SK-N-SH (cell line): ENCODE data around the gene NANOS2. TPM values are rescaled to one million over a fixed set of nuclear protein-coding genes. Genes with fewer than 3 reads are reported as not detected.

Experiments used
- CTCF ChIA-PET: fragments of 300-600, 350-600 bp; formaldehyde crosslinking; extraction: SDS; loops from one replicate; lab custom pipeline; 2021; lab: Yijun Ruan, JAX
- POLR2A ChIA-PET: fragments of 350-600 bp; sonication (Branson Sonifier 250); formaldehyde crosslinking; extraction: SDS; loops from one replicate; lab custom pipeline; 2020; ENCODE audit warnings: antibody characterized with exemption, inconsistent platforms; lab: Yijun Ruan, JAX
- DNase-seq: peaks from one replicate; pipeline ENCODE4 v3.0.0; 2012
- H2AFZ ChIP-seq: fragments of 200-600 bp; sonication (generic); 2 replicates; pipeline ENCODE4 v1.8.1; 2016; ENCODE audit warnings: antibody characterized with exemption, mild to moderate bottlenecking, low read depth
- H3F3A ChIP-seq: fragments of 200-600 bp; sonication (generic); replicated peaks from 2 replicates; pipeline ENCODE3; 2016; ENCODE audit warnings: antibody characterized with exemption, mild to moderate bottlenecking; ENCODE audit not compliant: insufficient read depth
- H3K27ac ChIP-seq, 2 experiments: fragments of 200-500 bp in 1 of 2; fragments of 200-600 bp in 1 of 2; sonication (Bioruptor generic) in 1 of 2; sonication (generic), shearing (Covaris generic) in 1 of 2; 2 replicates each; pipeline versions ENCODE4 v1.5.1 to v1.6.1; 2014 to 2016; ENCODE audit warnings: low read depth in 2 of 2, inconsistent platforms in 1 of 2, low read length in 1 of 2, mild to moderate bottlenecking in 1 of 2, mixed read lengths in 1 of 2
- H3K27me3 ChIP-seq: fragments of 200-600 bp; sonication (generic), shearing (Covaris generic); 2 replicates; pipeline ENCODE4 v1.6.1; 2016; ENCODE audit warnings: mixed run types; ENCODE audit not compliant: insufficient read depth
- H3K36me3 ChIP-seq, 2 experiments: fragments of 200-500 bp in 1 of 2; fragments of 200-600 bp in 1 of 2; sonication (Bioruptor generic) in 1 of 2; sonication (generic) in 1 of 2; replicated peaks in 1 of 2; 2 replicates each; pipeline versions ENCODE3 to v1.5.1; 2014 to 2016; ENCODE audit warnings: low read length in 1 of 2, mild to moderate bottlenecking in 1 of 2; ENCODE audit not compliant: insufficient read depth in 2 of 2, control insufficient read depth in 1 of 2
- H3K4me1 ChIP-seq, 2 experiments: fragments of 200-500 bp in 1 of 2; fragments of 200-600 bp in 1 of 2; sonication (Bioruptor generic) in 1 of 2; sonication (generic), shearing (Covaris generic) in 1 of 2; 2 replicates each; pipeline versions ENCODE4 v1.5.1 to v1.6.1; 2014 to 2016; ENCODE audit warnings: low read depth in 1 of 2, low read length in 1 of 2, mixed run types in 1 of 2; ENCODE audit not compliant: insufficient read depth in 2 of 2, control insufficient read depth in 1 of 2
- H3K4me2 ChIP-seq: fragments of 200-600 bp; sonication (generic), shearing (Covaris generic); 2 replicates; pipeline ENCODE4 v1.6.1; 2017; ENCODE audit warnings: mixed run types
- H3K4me3 ChIP-seq, 2 experiments: fragments of 200-500 bp in 1 of 2; fragments of 200-600 bp in 1 of 2; sonication (Bioruptor generic) in 1 of 2; sonication (generic), shearing (Covaris generic) in 1 of 2; 2 replicates each; pipeline versions ENCODE4 v1.5.1 to v1.8.1; 2014 to 2016; ENCODE audit warnings: low read depth in 2 of 2, inconsistent platforms in 1 of 2, low read length in 1 of 2, mild to moderate bottlenecking in 1 of 2, mixed read lengths in 1 of 2, moderate library complexity in 1 of 2
- H3K79me2 ChIP-seq: fragments of 200-600 bp; sonication (generic); 2 replicates; pipeline ENCODE4 v1.8.1; 2017; ENCODE audit warnings: mild to moderate bottlenecking; ENCODE audit not compliant: insufficient read depth
- H3K9ac ChIP-seq: fragments of 200-600 bp; sonication (generic); 2 replicates; pipeline ENCODE4 v1.6.1; 2017; ENCODE audit warnings: mixed run types
- H3K9me2 ChIP-seq: fragments of 200-600 bp; sonication (generic); 2 replicates; pipeline ENCODE4 v1.6.1; 2017; ENCODE audit warnings: mixed run types
- H3K9me3 ChIP-seq: fragments of 200-600 bp; sonication (generic); 2 replicates; pipeline ENCODE4 v1.6.1; 2017; ENCODE audit warnings: mixed run types, mild to moderate bottlenecking, moderate library complexity
- H4K20me1 ChIP-seq: fragments of 200-600 bp; sonication (generic); 2 replicates; pipeline ENCODE4 v1.6.1; 2017; ENCODE audit warnings: mild to moderate bottlenecking, mixed run types; ENCODE audit not compliant: insufficient read depth
- WGBS: methylation state at CpG from one replicate; pipeline ENCODE4 v1.1.6; 2017; ENCODE audit warnings: low lambda C conversion rate; 5-methylcytosine and 5-hydroxymethylcytosine counted together
- polyA plus RNA-seq, 3 experiments: library from polyadenylated mRNA; depleted of rRNA; stranded (reverse); fragments of >200 nt; gene quantifications; 2 replicates each; pipeline ENCODE4 v1.2.3, GENCODE V29; 2012
- TF ChIP-seq, protein P1 (sequence below): IDR thresholded peaks from 2 replicates; pipeline ENCODE4 v1.4.0; 2012; ENCODE audit warnings: low read depth, borderline replicate concordance
- TF ChIP-seq, protein P2 (sequence below): fragments of 200-600 bp; sonication (generic); IDR thresholded peaks from 2 replicates; pipeline ENCODE4 v1.6.1; 2017; ENCODE audit warnings: antibody characterized with exemption, mild to moderate bottlenecking, moderate library complexity

Gene NANOS2
- polyA plus RNA-seq, 1 of the 3 experiments (the other 2 are of a cell fraction) = not detected

DNA sequence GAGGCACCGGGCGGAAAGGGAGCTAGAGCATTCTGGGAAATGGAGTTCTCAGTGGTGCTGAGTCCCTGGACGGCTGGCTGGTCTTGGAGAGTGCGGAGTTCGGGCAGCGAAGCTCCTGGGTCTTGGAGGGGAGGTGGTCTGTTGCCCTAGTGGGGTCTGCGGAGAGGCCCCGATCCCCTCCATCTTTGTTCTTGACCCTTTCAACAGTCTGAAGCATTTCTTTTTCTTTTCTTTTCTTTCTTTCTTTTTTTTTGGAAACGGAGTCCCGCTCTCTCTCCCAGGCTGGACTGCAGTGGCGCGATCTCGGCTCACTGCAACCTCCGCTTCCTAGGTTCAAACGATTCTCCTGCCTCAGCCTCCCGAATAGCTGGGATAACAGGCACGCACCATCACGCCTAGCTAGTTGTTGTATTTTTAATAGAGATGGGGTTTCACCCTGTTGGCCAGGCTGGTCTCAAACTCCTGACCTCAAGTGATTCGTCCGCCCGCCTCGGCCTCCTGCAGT lies 51.2 kb downstream of the NANOS2 start:
- POLR2A ChIA-PET = interaction anchor here (0.6 to 1.1 kb wide), 5 partner anchors 18 to 192 kb away, joined by 3 to 8 read pairs (median 4); partner anchors contain the start of genes CCDC61 and IRF2BP1
- Histone ChIP-seq H3K27ac (no peak overlapping the region), H3K9me3 (no peaks in the 10 kb centered on the region), H2AFZ (peak overlapping the region; percentile 99), H4K20me1 (no peaks in the 10 kb centered on the region), H3K4me3 (peak overlapping the region; percentile 77 to 96), H3F3A (peaks cover 19% of the 10 kb centered on the region), H3K4me1 (peaks cover 0 to 6% of the 10 kb centered on the region in 2 experiments; a peak in 2 of 4 replicates), H3K9me2 (no peaks in the 10 kb centered on the region), H3K27me3 (peaks cover 19% of the 10 kb centered on the region; the same call in 1 of the 2 replicates), H3K79me2 (peaks cover 44% of the 10 kb centered on the region), H3K9ac (no peak overlapping the region), H3K36me3 (peaks cover 5 to 24% of the 10 kb centered on the region in 2 experiments), H3K4me2 (peak overlapping the region; percentile 73)
- CTCF ChIA-PET = interaction anchor here (1.0 to 12.2 kb wide), 12 partner anchors 11 to 98 kb away, joined by 3 to 121 read pairs (median 5); partner anchors contain the start of genes IRF2BP1 and MYPOP
- 12% methylated on average over 22 of the region's 22 CpGs for WGBS
- no peak for DNase-seq
- TF ChIP-seq, protein P1, sequence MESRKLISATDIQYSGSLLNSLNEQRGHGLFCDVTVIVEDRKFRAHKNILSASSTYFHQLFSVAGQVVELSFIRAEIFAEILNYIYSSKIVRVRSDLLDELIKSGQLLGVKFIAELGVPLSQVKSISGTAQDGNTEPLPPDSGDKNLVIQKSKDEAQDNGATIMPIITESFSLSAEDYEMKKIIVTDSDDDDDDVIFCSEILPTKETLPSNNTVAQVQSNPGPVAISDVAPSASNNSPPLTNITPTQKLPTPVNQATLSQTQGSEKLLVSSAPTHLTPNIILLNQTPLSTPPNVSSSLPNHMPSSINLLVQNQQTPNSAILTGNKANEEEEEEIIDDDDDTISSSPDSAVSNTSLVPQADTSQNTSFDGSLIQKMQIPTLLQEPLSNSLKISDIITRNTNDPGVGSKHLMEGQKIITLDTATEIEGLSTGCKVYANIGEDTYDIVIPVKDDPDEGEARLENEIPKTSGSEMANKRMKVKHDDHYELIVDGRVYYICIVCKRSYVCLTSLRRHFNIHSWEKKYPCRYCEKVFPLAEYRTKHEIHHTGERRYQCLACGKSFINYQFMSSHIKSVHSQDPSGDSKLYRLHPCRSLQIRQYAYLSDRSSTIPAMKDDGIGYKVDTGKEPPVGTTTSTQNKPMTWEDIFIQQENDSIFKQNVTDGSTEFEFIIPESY = 0 out of 2 replicates have a peak, but pooled peaks have one; percentile 65
- TF ChIP-seq, protein P2, sequence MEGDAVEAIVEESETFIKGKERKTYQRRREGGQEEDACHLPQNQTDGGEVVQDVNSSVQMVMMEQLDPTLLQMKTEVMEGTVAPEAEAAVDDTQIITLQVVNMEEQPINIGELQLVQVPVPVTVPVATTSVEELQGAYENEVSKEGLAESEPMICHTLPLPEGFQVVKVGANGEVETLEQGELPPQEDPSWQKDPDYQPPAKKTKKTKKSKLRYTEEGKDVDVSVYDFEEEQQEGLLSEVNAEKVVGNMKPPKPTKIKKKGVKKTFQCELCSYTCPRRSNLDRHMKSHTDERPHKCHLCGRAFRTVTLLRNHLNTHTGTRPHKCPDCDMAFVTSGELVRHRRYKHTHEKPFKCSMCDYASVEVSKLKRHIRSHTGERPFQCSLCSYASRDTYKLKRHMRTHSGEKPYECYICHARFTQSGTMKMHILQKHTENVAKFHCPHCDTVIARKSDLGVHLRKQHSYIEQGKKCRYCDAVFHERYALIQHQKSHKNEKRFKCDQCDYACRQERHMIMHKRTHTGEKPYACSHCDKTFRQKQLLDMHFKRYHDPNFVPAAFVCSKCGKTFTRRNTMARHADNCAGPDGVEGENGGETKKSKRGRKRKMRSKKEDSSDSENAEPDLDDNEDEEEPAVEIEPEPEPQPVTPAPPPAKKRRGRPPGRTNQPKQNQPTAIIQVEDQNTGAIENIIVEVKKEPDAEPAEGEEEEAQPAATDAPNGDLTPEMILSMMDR = no peak

Other genes starting within 250 kb of the NANOS2 start
- 1.3 and 1.4 TPM in 2 replicates for gene GIPR, start 246.6 kb downstream of the NANOS2 start, polyA plus RNA-seq (2012; rRNA removed)
- gene SNRPD2, start 222.8 kb downstream of the NANOS2 start, polyA plus RNA-seq (2012; rRNA removed) = 1,248 and 1,471 TPM in 2 replicates
- 17.6 and 19.1 TPM in 2 replicates for gene QPCTL, start 222.1 kb downstream of the NANOS2 start, polyA plus RNA-seq (2012; rRNA removed)
- 2.8 and 5.6 TPM in 2 replicates for gene FBXO46, start 183.9 kb downstream of the NANOS2 start, polyA plus RNA-seq (2012; rRNA removed)
- 0.03 and 0.06 TPM in 2 replicates for gene MEIOSIN, start 181.3 kb downstream of the NANOS2 start, polyA plus RNA-seq (2012; rRNA removed)
- 6.4 and 8.4 TPM in 2 replicates for gene SIX5, start 145.5 kb downstream of the NANOS2 start, polyA plus RNA-seq (2012; rRNA removed)
- 86.4 and 92.2 TPM in 2 replicates for gene DMPK, start 132.3 kb downstream of the NANOS2 start, polyA plus RNA-seq (2012; rRNA removed)
- 39.3 and 40.6 TPM in 2 replicates for gene DMWD, start 121.9 kb downstream of the NANOS2 start, polyA plus RNA-seq (2012; rRNA removed)
- gene RSPH6A, start 99.5 kb downstream of the NANOS2 start, polyA plus RNA-seq (2012; rRNA removed) = 0.02 TPM in 1 of 2 replicates, not detected in the other
- gene SYMPK, start 51.6 kb downstream of the NANOS2 start, polyA plus RNA-seq (2012; rRNA removed) = 76.3 and 92.7 TPM in 2 replicates
- 0.97 and 1.5 TPM in 2 replicates for gene FOXA3, start 50.5 kb downstream of the NANOS2 start, polyA plus RNA-seq (2012; rRNA removed)
- 11.8 and 16.8 TPM in 2 replicates for gene IRF2BP1, start 28.6 kb downstream of the NANOS2 start, polyA plus RNA-seq (2012; rRNA removed)
- 2.8 and 5.1 TPM in 2 replicates for gene MYPOP, start 12.2 kb downstream of the NANOS2 start, polyA plus RNA-seq (2012; rRNA removed)
- 1.3 and 1.9 TPM in 2 replicates for gene NOVA2, start 59.1 kb upstream of the NANOS2 start, polyA plus RNA-seq (2012; rRNA removed)
- 6.8 and 7.6 TPM in 2 replicates for gene CCDC61, start 80.7 kb upstream of the NANOS2 start, polyA plus RNA-seq (2012; rRNA removed)
- gene PGLYRP1, start 108.3 kb upstream of the NANOS2 start, polyA plus RNA-seq (2012; rRNA removed) = not detected in 2 replicates
- not detected in 2 replicates for gene IGFL4, start 126.2 kb upstream of the NANOS2 start, polyA plus RNA-seq (2012; rRNA removed)
- not detected in 2 replicates for gene IGFL3, start 209.9 kb upstream of the NANOS2 start, polyA plus RNA-seq (2012; rRNA removed)
- 0.21 and 0.23 TPM in 2 replicates for gene IGFL2, start 233.5 kb upstream of the NANOS2 start, polyA plus RNA-seq (2012; rRNA removed)